ENCODE data around the gene MIF4GD. TPM values are rescaled to one million over a fixed set of nuclear protein-coding genes. Genes with fewer than 3 reads are reported as not detected.

The MIF4GD gene
- total RNA-seq, 1 experiment from 2014 or later = 21.6 TPM

DNA sequence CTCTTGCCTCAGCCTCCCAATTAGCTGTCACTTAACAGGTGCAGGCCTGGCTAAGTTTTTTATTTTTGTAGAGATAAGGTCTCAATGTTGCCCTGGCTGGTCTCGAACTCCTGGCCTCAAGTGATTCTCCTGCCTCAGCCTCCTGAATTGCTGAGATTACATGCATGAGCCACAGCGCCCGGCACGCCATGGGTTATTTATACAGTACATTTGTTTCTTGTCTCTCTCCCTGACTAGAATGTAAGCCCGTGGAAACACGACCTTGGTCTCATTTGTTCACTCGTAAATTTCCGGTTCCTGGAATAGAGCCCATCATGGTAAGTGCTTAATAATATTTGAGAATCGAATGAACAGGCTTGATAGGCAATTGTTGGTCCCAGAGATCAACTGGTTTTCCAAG is 16.2 kb upstream of the MIF4GD start:
- Mint-ChIP-seq H3K4me1 (peaks cover 8% of the 10 kb centered on the region), H3K27ac (no peak overlapping the region), H3K4me3 (no peak overlapping the region; the same call in 1 of the 2 replicates), H3K36me3 (peaks cover 17% of the 10 kb centered on the region), H3K9me3 (0 out of 2 replicates have a peak, but pooled peaks cover 3% of the 10 kb centered on the region), H3K27me3 (ENCODE audit: low read depth) (no peaks in the 10 kb centered on the region; the same call in 1 of the 2 replicates)
- ATAC-seq (no peak), DNase-seq (ENCODE audit: low spot score) (no peak)
- POLR2A ChIA-PET = no interaction called here
- CTCF ChIA-PET = interaction anchor here (1.2 kb wide), 1 partner anchor 16 kb away, joined by 3 read pairs; the partner anchor contains the start of gene MIF4GD
- no peak for TF ChIP-seq ZNF138 (CRISPR knock-in tag; conservative IDR thresholded peaks at IDR 0.05)
- TF ChIP-seq CREM (CRISPR knock-in tag; IDR thresholded peaks at IDR 0.05) = no peak
- no peak for TF ChIP-seq SP1 (CRISPR knock-in tag; conservative IDR thresholded peaks at IDR 0.05)
- no peak for TF ChIP-seq GRHL2 (CRISPR knock-in tag; IDR thresholded peaks at IDR 0.05; ENCODE audit: insufficient replicate concordance, severe bottlenecking)
- TF ChIP-seq AFF4 (CRISPR knock-in tag; IDR thresholded peaks at IDR 0.05; ENCODE audit: borderline replicate concordance) = no peak
- TF ChIP-seq ZNF317 (CRISPR knock-in tag; IDR thresholded peaks at IDR 0.05; ENCODE audit: borderline replicate concordance, low read depth) = no peak
- no peak for TF ChIP-seq MAX (CRISPR knock-in tag; IDR thresholded peaks at IDR 0.05)
- no peak for TF ChIP-seq ZNF671 (CRISPR knock-in tag; IDR thresholded peaks at IDR 0.05)
- TF ChIP-seq RORB (CRISPR knock-in tag; IDR thresholded peaks at IDR 0.05) = no peak
- no peak for TF ChIP-seq KAT7 (CRISPR knock-in tag; IDR thresholded peaks at IDR 0.05; ENCODE audit: borderline replicate concordance)
- no peak for TF ChIP-seq NFE2L1 (CRISPR knock-in tag; IDR thresholded peaks at IDR 0.05)
- TF ChIP-seq IRF2 (CRISPR knock-in tag; IDR thresholded peaks at IDR 0.05; ENCODE audit: borderline replicate concordance, low read depth) = no peak
- TF ChIP-seq, protein P1, sequence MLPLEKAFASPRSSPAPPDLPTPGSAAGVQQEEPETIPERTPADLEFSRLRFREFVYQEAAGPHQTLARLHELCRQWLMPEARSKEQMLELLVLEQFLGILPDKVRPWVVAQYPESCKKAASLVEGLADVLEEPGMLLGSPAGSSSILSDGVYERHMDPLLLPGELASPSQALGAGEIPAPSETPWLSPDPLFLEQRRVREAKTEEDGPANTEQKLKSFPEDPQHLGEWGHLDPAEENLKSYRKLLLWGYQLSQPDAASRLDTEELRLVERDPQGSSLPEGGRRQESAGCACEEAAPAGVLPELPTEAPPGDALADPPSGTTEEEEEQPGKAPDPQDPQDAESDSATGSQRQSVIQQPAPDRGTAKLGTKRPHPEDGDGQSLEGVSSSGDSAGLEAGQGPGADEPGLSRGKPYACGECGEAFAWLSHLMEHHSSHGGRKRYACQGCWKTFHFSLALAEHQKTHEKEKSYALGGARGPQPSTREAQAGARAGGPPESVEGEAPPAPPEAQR (CRISPR knock-in tag; IDR thresholded peaks at IDR 0.05) = no peak
- TF ChIP-seq, protein P2, sequence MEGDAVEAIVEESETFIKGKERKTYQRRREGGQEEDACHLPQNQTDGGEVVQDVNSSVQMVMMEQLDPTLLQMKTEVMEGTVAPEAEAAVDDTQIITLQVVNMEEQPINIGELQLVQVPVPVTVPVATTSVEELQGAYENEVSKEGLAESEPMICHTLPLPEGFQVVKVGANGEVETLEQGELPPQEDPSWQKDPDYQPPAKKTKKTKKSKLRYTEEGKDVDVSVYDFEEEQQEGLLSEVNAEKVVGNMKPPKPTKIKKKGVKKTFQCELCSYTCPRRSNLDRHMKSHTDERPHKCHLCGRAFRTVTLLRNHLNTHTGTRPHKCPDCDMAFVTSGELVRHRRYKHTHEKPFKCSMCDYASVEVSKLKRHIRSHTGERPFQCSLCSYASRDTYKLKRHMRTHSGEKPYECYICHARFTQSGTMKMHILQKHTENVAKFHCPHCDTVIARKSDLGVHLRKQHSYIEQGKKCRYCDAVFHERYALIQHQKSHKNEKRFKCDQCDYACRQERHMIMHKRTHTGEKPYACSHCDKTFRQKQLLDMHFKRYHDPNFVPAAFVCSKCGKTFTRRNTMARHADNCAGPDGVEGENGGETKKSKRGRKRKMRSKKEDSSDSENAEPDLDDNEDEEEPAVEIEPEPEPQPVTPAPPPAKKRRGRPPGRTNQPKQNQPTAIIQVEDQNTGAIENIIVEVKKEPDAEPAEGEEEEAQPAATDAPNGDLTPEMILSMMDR (IDR thresholded peaks at IDR 0.05) = no peak
- TF ChIP-seq, protein P3, sequence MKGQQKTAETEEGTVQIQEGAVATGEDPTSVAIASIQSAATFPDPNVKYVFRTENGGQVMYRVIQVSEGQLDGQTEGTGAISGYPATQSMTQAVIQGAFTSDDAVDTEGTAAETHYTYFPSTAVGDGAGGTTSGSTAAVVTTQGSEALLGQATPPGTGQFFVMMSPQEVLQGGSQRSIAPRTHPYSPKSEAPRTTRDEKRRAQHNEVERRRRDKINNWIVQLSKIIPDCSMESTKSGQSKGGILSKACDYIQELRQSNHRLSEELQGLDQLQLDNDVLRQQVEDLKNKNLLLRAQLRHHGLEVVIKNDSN (CRISPR knock-in tag; IDR thresholded peaks at IDR 0.05) = no peak
- no peak for TF ChIP-seq HMGA2 (CRISPR knock-in tag; IDR thresholded peaks at IDR 0.05)
- TF ChIP-seq HMGXB4 (CRISPR knock-in tag; IDR thresholded peaks at IDR 0.05) = no peak
- TF ChIP-seq AR (CRISPR knock-in tag; IDR thresholded peaks at IDR 0.05) = no peak
- TF ChIP-seq SMAD4 (CRISPR knock-in tag; IDR thresholded peaks at IDR 0.05) = no peak
- TF ChIP-seq FOXK1 (CRISPR knock-in tag; IDR thresholded peaks at IDR 0.05) = no peak
